Stimulated activated naive CD8-positive, alpha-beta T cell treated with anti-CD3 and anti-CD28 coated beads, Interleukin-15, amount 100 ng/mL, for 72 hours (primary cell): ENCODE measurements around the gene ADCK2.
"Not testable (repeated sequence)": the region's sequence is repeated elsewhere in the genome, so short reads cannot be mapped to it uniquely, and the experiment has no call there.

Source experiments
- ATAC-seq: fragments of 150-1000 bp; cut with Tn5 transposase; 2 replicates; pipeline ENCODE4 v1.10.0; 2021; ENCODE audit warnings: mild to moderate bottlenecking, moderate library complexity
- DNase-seq, 2 donors: peaks; one replicate each; pipeline ENCODE4 v3.0.0; 2021 to 2022
- H3K27ac Mint-ChIP-seq, 2 donors: one replicate each; pipeline ENCODE4 v1.8.0; 2022; ENCODE audit warnings: mild to moderate bottlenecking in 2 of 2, mixed read lengths in 2 of 2, moderate library complexity in 2 of 2
- H3K27me3 Mint-ChIP-seq: one replicate; pipeline ENCODE4 v1.8.0; 2022; ENCODE audit warnings: mixed read lengths
- H3K4me1 Mint-ChIP-seq: one replicate; pipeline ENCODE4 v1.8.0; 2022; ENCODE audit warnings: mild to moderate bottlenecking, mixed read lengths
- H3K4me3 Mint-ChIP-seq, 2 donors: one replicate each; pipeline ENCODE4 v1.8.0; 2022; ENCODE audit warnings: mild to moderate bottlenecking in 2 of 2, mixed read lengths in 2 of 2, moderate library complexity in 1 of 2
- H3K9me3 Mint-ChIP-seq, 2 donors: one replicate each; pipeline ENCODE4 v1.8.0; 2022; ENCODE audit warnings: mixed read lengths in 2 of 2

Gene ADCK2

DNA sequence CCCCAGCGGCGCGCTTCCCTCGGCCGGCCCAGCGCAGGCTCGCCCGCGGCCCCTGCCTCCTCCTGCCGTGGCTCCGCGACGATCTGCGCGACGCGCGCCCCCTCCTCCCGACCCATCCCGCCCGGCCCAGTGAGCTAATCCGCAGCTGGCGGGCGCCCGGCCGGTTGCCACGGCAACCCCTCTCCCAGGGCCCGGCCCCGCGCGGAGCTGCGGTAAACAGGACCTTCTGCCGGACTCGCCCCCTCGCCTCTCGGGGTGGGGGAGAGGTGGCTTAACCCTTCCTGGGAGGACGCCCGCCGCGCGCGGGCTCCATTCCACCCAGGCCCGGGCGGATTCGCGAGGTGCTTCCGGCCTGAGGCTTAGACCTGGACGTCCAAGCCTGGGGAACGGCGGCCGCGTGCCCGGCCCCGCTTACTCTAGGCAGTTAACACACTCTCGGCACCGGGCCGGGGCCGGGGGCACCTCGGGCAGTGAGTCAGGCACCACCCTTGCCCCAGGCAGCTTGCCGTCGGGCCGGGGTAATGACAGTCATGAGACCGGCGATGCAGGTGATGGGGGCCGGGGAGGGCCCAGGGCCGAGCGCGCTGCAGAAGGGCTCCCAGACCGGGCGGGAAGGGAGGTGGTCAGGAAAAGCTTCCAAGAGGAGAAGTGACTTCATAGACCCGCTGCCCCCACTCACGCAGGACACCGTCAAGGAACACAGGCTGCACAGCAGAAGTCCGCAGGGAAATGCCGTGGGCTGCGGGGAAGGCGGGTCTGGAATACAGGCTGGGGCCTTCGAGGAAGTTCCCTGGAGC is 31.8 kb upstream of the ADCK2 start, which contains the start of gene DENND2A:
Gene DENND2A (minus strand): TSS at position 87 of the 797 bp plus-strand sequence. CDS start 38,416 bp downstream, outside the sequence.
- H3K27ac Mint-ChIP-seq, result no peak within 1 kb of the TSS
- H3K27me3 Mint-ChIP-seq, result peaks cover 81% of the 10 kb centered on the region
- peak within 1 kb of the TSS; percentile 84 to 85 for H3K4me3 Mint-ChIP-seq
- peaks cover 20% of the 10 kb centered on the region for H3K4me1 Mint-ChIP-seq
- DNase-seq, result peak; percentile 15 to 18
- H3K9me3 Mint-ChIP-seq, result no peaks in the 10 kb centered on the region
- peak; percentile 53 for ATAC-seq

GRCh38 chr7:140641524-140642195 is 31.1 kb upstream of the ADCK2 start:
- Mint-ChIP-seq H3K9me3 (no peaks in the 10 kb centered on the region), H3K4me3 (peak overlapping the region in 1 of 2 donors; percentile 7), H3K27me3 (peaks cover 76% of the 10 kb centered on the region), H3K4me1 (peaks cover 23% of the 10 kb centered on the region), H3K27ac (no peak overlapping the region)
- no peak for ATAC-seq
- DNase-seq, result no peak

GRCh38 chr7:140643416-140643815 is 29.3 kb upstream of the ADCK2 start:
- no peak overlapping the region for H3K27ac Mint-ChIP-seq
- H3K27me3 Mint-ChIP-seq, result peaks cover 67% of the 10 kb centered on the region
- ATAC-seq (no peak), DNase-seq (no peak)
- H3K4me3 Mint-ChIP-seq, result no peak overlapping the region
- no peaks in the 10 kb centered on the region for H3K9me3 Mint-ChIP-seq
- H3K4me1 Mint-ChIP-seq, result peaks cover 30% of the 10 kb centered on the region

DNA sequence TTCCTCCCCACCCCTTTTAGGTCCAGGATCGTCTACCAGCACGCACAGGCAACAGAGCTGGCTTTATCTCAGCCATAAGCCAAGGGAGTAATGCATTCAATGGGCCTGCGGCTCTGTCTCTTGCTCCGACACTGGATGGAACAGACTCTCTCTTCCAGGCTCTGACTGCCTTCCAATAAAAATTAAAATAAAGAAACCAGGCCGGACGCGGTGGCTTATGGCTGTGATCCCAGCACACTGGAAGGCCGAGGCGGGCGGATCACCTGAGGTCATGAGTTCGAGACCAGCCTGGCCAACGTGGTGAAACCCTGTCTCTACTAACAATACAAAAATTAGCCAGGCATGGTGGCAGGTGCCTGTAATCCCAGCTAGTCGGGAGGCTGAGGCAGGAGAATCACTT is 28.0 kb upstream of the ADCK2 start:
- not testable (repeated sequence) for H3K4me3 Mint-ChIP-seq, DNase-seq, H3K9me3 Mint-ChIP-seq, H3K27ac Mint-ChIP-seq, ATAC-seq
- H3K27me3 Mint-ChIP-seq, result peaks cover 60% of the 10 kb centered on the region
- peaks cover 22% of the 10 kb centered on the region for H3K4me1 Mint-ChIP-seq

- peaks cover 54% of the 10 kb centered on the region for H3K27me3 Mint-ChIP-seq
- ATAC-seq (no peak), DNase-seq (peak in 1 of 2 donors; percentile 24)
- peaks cover 17% of the 10 kb centered on the region for H3K4me1 Mint-ChIP-seq
- H3K27ac Mint-ChIP-seq, result no peak overlapping the region
- H3K4me3 Mint-ChIP-seq, result no peak overlapping the region
- H3K9me3 Mint-ChIP-seq, result no peaks in the 10 kb centered on the region
Observed at GRCh38 chr7:140645166-140645900, 27.4 kb upstream of the ADCK2 start.

GRCh38 chr7:140646931-140647647 is 25.7 kb upstream of the ADCK2 start:
- Mint-ChIP-seq H3K4me3 (no peak overlapping the region), H3K4me1 (peaks cover 10% of the 10 kb centered on the region), H3K27ac (peak overlapping the region in 1 of 2 donors; percentile 19), H3K27me3 (peaks cover 39% of the 10 kb centered on the region), H3K9me3 (no peaks in the 10 kb centered on the region)
- DNase-seq (peak; percentile 28 to 44), ATAC-seq (peak; percentile 94)

- peaks cover 10% of the 10 kb centered on the region for H3K4me1 Mint-ChIP-seq
- H3K27me3 Mint-ChIP-seq, result peaks cover 18% of the 10 kb centered on the region
- DNase-seq (no peak), ATAC-seq (no peak)
- H3K9me3 Mint-ChIP-seq, result no peaks in the 10 kb centered on the region
- peak overlapping the region in 1 of 2 donors; percentile 42 for H3K27ac Mint-ChIP-seq
- H3K4me3 Mint-ChIP-seq, result no peak overlapping the region
Observed at GRCh38 chr7:140649556-140650205, 23.1 kb upstream of the ADCK2 start.

DNA sequence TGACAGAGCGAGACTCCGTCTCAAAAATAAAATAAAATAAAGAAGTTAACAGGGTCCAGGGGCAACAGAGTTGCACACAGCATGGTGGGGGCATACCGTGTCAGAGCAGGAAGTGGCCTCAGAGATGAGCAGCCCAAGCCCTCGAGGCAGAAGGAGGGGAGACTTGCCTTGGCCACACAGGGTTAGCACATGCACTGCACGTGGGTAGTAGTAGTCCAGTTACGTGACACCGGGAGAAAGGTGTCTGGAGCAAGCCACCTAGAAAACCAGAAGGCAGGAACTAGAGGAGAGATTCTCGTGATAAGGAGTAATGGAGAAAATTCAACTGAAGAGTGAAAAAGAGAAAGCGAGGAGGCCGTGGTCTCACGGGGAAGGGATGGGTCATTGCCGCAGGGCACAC is 22.4 kb upstream of the ADCK2 start:
- Mint-ChIP-seq H3K4me1 (peaks cover 10% of the 10 kb centered on the region), H3K27me3 (peaks cover 15% of the 10 kb centered on the region), H3K27ac (peak overlapping the region in 1 of 2 donors; percentile 54), H3K9me3 (no peaks in the 10 kb centered on the region), H3K4me3 (no peak overlapping the region)
- ATAC-seq (no peak), DNase-seq (no peak)

GRCh38 chr7:140653319-140654108 is 19.2 kb upstream of the ADCK2 start:
- ATAC-seq (no peak), DNase-seq (no peak)
- Mint-ChIP-seq H3K27ac (no peak overlapping the region), H3K9me3 (no peaks in the 10 kb centered on the region), H3K27me3 (peaks cover 6% of the 10 kb centered on the region), H3K4me1 (peaks cover 19% of the 10 kb centered on the region), H3K4me3 (no peak overlapping the region)

GRCh38 chr7:140654109-140654387 is 18.7 kb upstream of the ADCK2 start:
- H3K9me3 Mint-ChIP-seq, result no peaks in the 10 kb centered on the region
- no peak for ATAC-seq
- H3K4me1 Mint-ChIP-seq, result peaks cover 19% of the 10 kb centered on the region
- no peak overlapping the region for H3K27ac Mint-ChIP-seq
- peaks cover 6% of the 10 kb centered on the region for H3K27me3 Mint-ChIP-seq
- no peak overlapping the region for H3K4me3 Mint-ChIP-seq
- no peak for DNase-seq

- DNase-seq, result no peak
- H3K27me3 Mint-ChIP-seq, result peaks cover 1% of the 10 kb centered on the region
- H3K4me1 Mint-ChIP-seq, result peaks cover 19% of the 10 kb centered on the region
- ATAC-seq, result no peak
- no peak overlapping the region for H3K4me3 Mint-ChIP-seq
- H3K9me3 Mint-ChIP-seq, result no peaks in the 10 kb centered on the region
- peak overlapping the region in 1 of 2 donors; percentile 30 for H3K27ac Mint-ChIP-seq
Observed at GRCh38 chr7:140654661-140655060, 18.1 kb upstream of the ADCK2 start.

- DNase-seq (no peak), ATAC-seq (no peak)
- Mint-ChIP-seq H3K4me3 (peak overlapping the region; percentile 70 to 88), H3K27me3 (no peaks in the 10 kb centered on the region), H3K4me1 (peaks cover 19% of the 10 kb centered on the region), H3K9me3 (no peaks in the 10 kb centered on the region), H3K27ac (no peak overlapping the region)
Observed at GRCh38 chr7:140655511-140656408, 17.0 kb upstream of the ADCK2 start.
